ENCODE results near the gene TULP3.
"Not testable (repeated sequence)": the region's sequence is repeated elsewhere in the genome, so short reads cannot be mapped to it uniquely, and the experiment has no call there.

The TULP3 gene

GRCh38 chr12:2890388-2891239 lies at the start of gene TULP3:
Gene TULP3, plus strand, starts transcription at chr12:2890891. Its CDS starts 57 bp downstream, at chr12:2890948.
- DNase-seq (ENCODE audit: low read depth): peak; percentile 98

- DNase-seq (ENCODE audit: low read depth): no peak
These were observed 49.5 kb upstream of the TULP3 start for GRCh38 chr12:2841056-2841650.

- no peak for DNase-seq (ENCODE audit: low read depth)
These were observed 47.7 kb upstream of the TULP3 start for GRCh38 chr12:2842948-2843347.

GRCh38 chr12:2844786-2845185 lies 45.9 kb upstream of the TULP3 start:
- DNase-seq (ENCODE audit: low read depth): peak; percentile 56

- DNase-seq (ENCODE audit: low read depth): peak; percentile 76
These were observed 45.4 kb upstream of the TULP3 start for GRCh38 chr12:2845280-2845679.

GRCh38 chr12:2851931-2852330 lies 38.8 kb upstream of the TULP3 start:
- peak; percentile 19 for DNase-seq (ENCODE audit: low read depth)

- peak; percentile 85 for DNase-seq (ENCODE audit: low read depth)
These were observed 37.1 kb upstream of the TULP3 start for GRCh38 chr12:2853626-2854025.

GRCh38 chr12:2854669-2855453 lies 35.8 kb upstream of the TULP3 start:
- DNase-seq (ENCODE audit: low read depth): no peak

GRCh38 chr12:2855546-2855945 lies 35.1 kb upstream of the TULP3 start:
- DNase-seq (ENCODE audit: low read depth): no peak

GRCh38 chr12:2856051-2856450 lies 34.6 kb upstream of the TULP3 start:
- peak; percentile 20 for DNase-seq (ENCODE audit: low read depth)

- no peak for DNase-seq (ENCODE audit: low read depth)
These were observed 33.7 kb upstream of the TULP3 start, which contains the start of gene TEX52 for GRCh38 chr12:2857021-2857431. Gene TEX52, minus strand, starts transcription at chr12:2857039. Its CDS starts 13 bp downstream, at chr12:2857026.

- DNase-seq (ENCODE audit: low read depth): no peak
These were observed 33.1 kb upstream of the TULP3 start for GRCh38 chr12:2857576-2857975.

GRCh38 chr12:2858334-2858733 lies 32.4 kb upstream of the TULP3 start:
- DNase-seq (ENCODE audit: low read depth): no peak

GRCh38 chr12:2858944-2859421 lies 31.7 kb upstream of the TULP3 start:
- DNase-seq (ENCODE audit: low read depth): no peak

GRCh38 chr12:2860170-2860569 lies 30.5 kb upstream of the TULP3 start:
- DNase-seq (ENCODE audit: low read depth): no peak

- no peak for DNase-seq (ENCODE audit: low read depth)
These were observed 27.8 kb upstream of the TULP3 start for GRCh38 chr12:2862876-2863275.

GRCh38 chr12:2863402-2863801 lies 27.3 kb upstream of the TULP3 start:
- DNase-seq (ENCODE audit: low read depth): not testable (repeated sequence)

- DNase-seq (ENCODE audit: low read depth): no peak
These were observed 26.5 kb upstream of the TULP3 start for GRCh38 chr12:2864198-2864597.

GRCh38 chr12:2868986-2869632 lies 21.6 kb upstream of the TULP3 start:
- DNase-seq (ENCODE audit: low read depth): peak; percentile 48

- DNase-seq (ENCODE audit: low read depth): peak; percentile 43
These were observed 14.2 kb upstream of the TULP3 start for GRCh38 chr12:2876431-2877046.
